Measurements from ENCODE around the gene PLIN3. TPM values are rescaled to one million over a fixed set of nuclear protein-coding genes. Genes with fewer than 3 reads are reported as not detected.

PLIN3 gene
- polyA plus RNA-seq, 1 donor (not counting 4 experiments of a cell fraction or from before 2014, with no cell fraction given) = 70.7 TPM

DNA sequence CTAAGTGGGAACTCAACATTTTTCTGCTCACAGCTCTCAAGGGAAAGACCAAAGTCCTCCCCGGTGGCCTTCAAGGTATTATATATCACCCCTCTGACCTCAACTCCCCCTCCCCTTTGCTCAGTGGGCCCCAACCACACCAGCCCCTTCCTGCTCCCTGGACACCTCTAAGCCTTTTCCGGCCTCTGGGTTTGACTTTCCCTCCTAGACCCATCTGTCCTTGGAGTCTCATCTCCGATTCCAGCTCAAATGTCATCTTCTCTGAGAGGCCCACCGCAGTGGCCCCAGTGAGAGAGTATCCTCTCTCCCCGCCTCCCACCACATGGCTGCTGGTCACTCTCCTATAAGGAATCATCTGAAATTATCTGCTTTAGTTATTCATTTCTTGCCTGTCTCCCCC is 40.9 kb upstream of the PLIN3 start:
- Histone ChIP-seq H3K9me3 (ENCODE audit: control insufficient read depth, low read depth, low read length) (no peaks in the 10 kb centered on the region), H3K9ac (ENCODE audit: control insufficient read depth, extremely low read depth, insufficient read depth, low read length) (no peak overlapping the region), H3K27ac (ENCODE audit: control insufficient read depth, insufficient read depth, low read length) (no peak overlapping the region), H3K4me1 (ENCODE audit: control insufficient read depth, extremely low read depth, insufficient read depth, low read length) (peaks cover 24% of the 10 kb centered on the region), H3K4me2 (ENCODE audit: control insufficient read depth, extremely low read depth, insufficient read depth, low read depth, low read length) (no peak overlapping the region), H3K9me1 (ENCODE audit: control insufficient read depth, extremely low read depth, insufficient read depth, low read length) (peaks cover 2% of the 10 kb centered on the region), H3K79me2 (ENCODE audit: control insufficient read depth, insufficient read depth, low read length) (peaks cover 12% of the 10 kb centered on the region), H4K20me1 (ENCODE audit: control insufficient read depth, extremely low read depth, insufficient read depth, low read length) (no peaks in the 10 kb centered on the region), H3K4me3 (ENCODE audit: control insufficient read depth in 2 of 3, extremely low read depth in 1 of 3, insufficient read depth in 2 of 3, low read depth in 1 of 3, low read length in 3 of 3) (no peak overlapping the region), H3K27me3 (ENCODE audit: control insufficient read depth, extremely low read depth, insufficient read depth, low read length) (no peaks in the 10 kb centered on the region), H3K36me3 (ENCODE audit: control insufficient read depth in 2 of 2, extremely low read depth in 1 of 2, insufficient read depth in 2 of 2, low read length in 2 of 2) (peaks cover 0 to 5% of the 10 kb centered on the region in 2 experiments), H2AFZ (ENCODE audit: control insufficient read depth, low read length) (no peak overlapping the region)
- dilution Hi-C loops (cut with MboI; ENCODE audit: extremely low pct_ligation_motif_present, low sequenced_read_pairs) = no loop called here
- DNase-seq (ENCODE audit: low read depth, low spot score) = no peak
- no peak for TF ChIP-seq CTCF (optimal IDR thresholded peaks at IDR 0.05 in 1 of 3, IDR thresholded peaks at IDR 0.05 in 1 of 3, conservative IDR thresholded peaks at IDR 0.05 in 1 of 3; ENCODE audit: extremely low read depth in 1 of 3, insufficient read depth in 2 of 3, low read length in 3 of 3)
- TF ChIP-seq EZH2 (IDR thresholded peaks at IDR 0.05; ENCODE audit: low read length) = no peak
- no peak for FAIRE-seq

DNA sequence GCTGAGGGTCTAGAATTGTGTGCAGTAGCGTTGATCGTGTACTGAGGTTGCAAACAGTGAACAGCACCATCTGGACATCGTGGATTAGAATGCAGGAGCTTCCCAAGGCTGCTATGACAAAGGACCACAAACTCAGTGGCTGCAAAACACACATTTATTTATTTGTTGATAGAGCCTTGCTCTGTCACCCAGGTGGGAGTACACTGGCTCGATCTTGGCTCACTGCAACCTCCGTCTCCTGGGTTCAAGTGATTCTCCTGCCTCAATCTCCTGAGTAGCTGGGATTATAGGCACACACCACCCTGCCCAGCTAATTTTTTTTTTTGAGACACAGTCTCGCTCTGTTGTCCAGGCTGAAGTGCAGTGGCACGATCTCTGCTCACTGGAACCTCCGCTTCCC is 39.5 kb upstream of the PLIN3 start:
- DNase-seq (ENCODE audit: low read depth, low spot score) (no peak), FAIRE-seq (no peak)
- Histone ChIP-seq H3K79me2 (ENCODE audit: control insufficient read depth, insufficient read depth, low read length) (peaks cover 6% of the 10 kb centered on the region), H3K9me1 (ENCODE audit: control insufficient read depth, extremely low read depth, insufficient read depth, low read length) (peaks cover 2% of the 10 kb centered on the region), H3K27me3 (ENCODE audit: control insufficient read depth, extremely low read depth, insufficient read depth, low read length) (no peaks in the 10 kb centered on the region), H3K4me3 (ENCODE audit: control insufficient read depth in 2 of 3, extremely low read depth in 1 of 3, insufficient read depth in 2 of 3, low read depth in 1 of 3, low read length in 3 of 3) (no peak overlapping the region), H3K4me1 (ENCODE audit: control insufficient read depth, extremely low read depth, insufficient read depth, low read length) (peaks cover 13% of the 10 kb centered on the region), H2AFZ (ENCODE audit: control insufficient read depth, low read length) (no peak overlapping the region), H4K20me1 (ENCODE audit: control insufficient read depth, extremely low read depth, insufficient read depth, low read length) (no peaks in the 10 kb centered on the region), H3K9me3 (ENCODE audit: control insufficient read depth, low read depth, low read length) (no peaks in the 10 kb centered on the region), H3K9ac (ENCODE audit: control insufficient read depth, extremely low read depth, insufficient read depth, low read length) (no peak overlapping the region), H3K27ac (ENCODE audit: control insufficient read depth, insufficient read depth, low read length) (no peak overlapping the region), H3K36me3 (ENCODE audit: control insufficient read depth in 2 of 2, extremely low read depth in 1 of 2, insufficient read depth in 2 of 2, low read length in 2 of 2) (no peaks in the 10 kb centered on the region), H3K4me2 (ENCODE audit: control insufficient read depth, extremely low read depth, insufficient read depth, low read depth, low read length) (no peak overlapping the region)
- peak in 1 of 3 experiments; percentile 7 for TF ChIP-seq CTCF (optimal IDR thresholded peaks at IDR 0.05 in 1 of 3, IDR thresholded peaks at IDR 0.05 in 1 of 3, conservative IDR thresholded peaks at IDR 0.05 in 1 of 3; ENCODE audit: extremely low read depth in 1 of 3, insufficient read depth in 2 of 3, low read length in 3 of 3)
- TF ChIP-seq EZH2 (IDR thresholded peaks at IDR 0.05; ENCODE audit: low read length) = no peak
- dilution Hi-C loops (cut with MboI; ENCODE audit: extremely low pct_ligation_motif_present, low sequenced_read_pairs) = no loop called here

All from keratinocyte (primary cell).